HepG2 (cell line): ENCODE data around the gene ZNF816.

Source experiments
- AHR ChIP-seq: IDR thresholded peaks from 2 replicates; pipeline ENCODE4 v1.6.1; 2018; ENCODE audit warnings: missing genetic modification reagents, missing compliant biosample characterization
- CCAR2 ChIP-seq: fragments of 200-400 bp; formaldehyde crosslinking; optimal IDR thresholded peaks from 2 replicates; pipeline ENCODE3; 2018; ENCODE audit warnings: low read depth, mild to moderate bottlenecking, low read length, moderate library complexity
- CTCF ChIP-seq: sonication (generic); formaldehyde crosslinking; IDR thresholded peaks from 2 replicates; pipeline ENCODE4 v1.5.0; 2020; ENCODE audit warnings: mild to moderate bottlenecking, missing genetic modification reagents, moderate library complexity
- ESRRA ChIP-seq: sonication (generic); formaldehyde crosslinking; IDR thresholded peaks from 2 replicates; pipeline ENCODE4 v1.5.1; 2020; ENCODE audit warnings: mild to moderate bottlenecking, low read depth, missing genetic modification reagents
- GTF2F1 ChIP-seq: fragments of 150-350 bp; IDR thresholded peaks from 2 replicates; pipeline ENCODE4 v1.6.1; 2014; ENCODE audit warnings: low read length
- ZFP1 ChIP-seq: IDR thresholded peaks from 2 replicates; pipeline ENCODE4 v1.6.1; 2016
- ZNF225 ChIP-seq: sonication (generic); formaldehyde crosslinking; IDR thresholded peaks from 2 replicates; pipeline ENCODE4 v1.4.0; 2020; ENCODE audit warnings: mild to moderate bottlenecking, missing genetic modification reagents
- ZNF337 ChIP-seq: sonication (generic); formaldehyde crosslinking; IDR thresholded peaks from 2 replicates; pipeline ENCODE4 v1.5.1; 2020; ENCODE audit warnings: missing genetic modification reagents, low read depth, mild to moderate bottlenecking, borderline replicate concordance
- ZNF788 ChIP-seq: sonication (generic); formaldehyde crosslinking; IDR thresholded peaks from 2 replicates; pipeline ENCODE4 v1.5.0; 2020; ENCODE audit warnings: mild to moderate bottlenecking, missing genetic modification reagents, borderline replicate concordance
- ZSCAN31 ChIP-seq: sonication (generic); formaldehyde crosslinking; IDR thresholded peaks from 2 replicates; pipeline ENCODE4 v1.5.0; 2020; ENCODE audit warnings: low read depth, mild to moderate bottlenecking, missing genetic modification reagents

DNA sequence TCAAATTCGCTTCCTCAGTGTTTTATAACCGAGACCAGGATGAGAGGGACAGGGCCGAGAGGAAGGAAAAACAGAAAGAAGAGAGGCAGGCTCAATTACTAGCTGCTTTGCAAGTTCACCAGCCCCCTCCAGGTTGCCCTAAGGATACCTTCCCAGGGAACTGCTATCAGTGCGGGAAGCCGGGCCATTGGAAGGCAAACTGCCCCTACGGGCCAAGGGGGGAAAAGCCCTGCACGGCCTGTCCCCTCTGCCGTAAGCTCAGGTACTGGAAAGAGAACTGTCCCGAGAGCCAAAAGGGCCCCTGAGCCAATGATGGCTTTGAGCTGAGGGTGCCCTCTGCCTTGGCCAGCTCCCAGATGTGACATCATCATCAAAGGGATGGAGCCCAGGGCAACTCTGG lies 47.8 kb upstream of the ZNF816 start:
- no peak for TF ChIP-seq ESRRA (CRISPR knock-in tag)
- no peak for TF ChIP-seq ZNF788 (CRISPR knock-in tag)
- no peak for TF ChIP-seq CCAR2
- TF ChIP-seq ZFP1 (CRISPR knock-in tag) = no peak
- no peak for TF ChIP-seq ZNF225
- no peak for TF ChIP-seq ZSCAN31 (CRISPR knock-in tag)
- TF ChIP-seq AHR (CRISPR knock-in tag) = no peak
- TF ChIP-seq GTF2F1 = no peak
- no peak for TF ChIP-seq CTCF
- TF ChIP-seq ZNF337 (CRISPR knock-in tag) = no peak
